GM23338 (cell line): ENCODE measurements around the gene UMODL1. TPM values are rescaled to one million over a fixed set of nuclear protein-coding genes. Genes with fewer than 3 reads are reported as not detected.

Experiments
- CREB1 ChIP-seq: fragments of 250-450 bp; sonication (Bioruptor Pico); IDR thresholded peaks from 2 replicates; pipeline ENCODE4 v1.5.0; 2020; ENCODE audit warnings: low read depth, mild to moderate bottlenecking, moderate library complexity
- CTCF ChIP-seq, 2 experiments: fragments of 200-600 bp in 1 of 2; sonication (generic) in 1 of 2; conservative IDR thresholded peaks; 2 replicates each; pipeline versions ENCODE4 v1.5.1 to v1.6.1; 2016 to 2017; ENCODE audit warnings: antibody characterized with exemption in 2 of 2, low read depth in 2 of 2, mild to moderate bottlenecking in 2 of 2, moderate library complexity in 1 of 2
- ETS1 ChIP-seq: IDR thresholded peaks from 2 replicates; pipeline ENCODE4 v1.6.1; 2016; ENCODE audit warnings: antibody characterized with exemption
- EZH2 ChIP-seq: fragments of 200-600 bp; sonication (generic); IDR thresholded peaks from one replicate; pipeline ENCODE4 v1.8.0; 2017; ENCODE audit warnings: antibody characterized with exemption, mild to moderate bottlenecking, low read depth; ENCODE audit not compliant: unreplicated experiment
- EZH2phosphoT487 ChIP-seq: fragments of 200-600 bp; sonication (generic); IDR thresholded peaks from one replicate; pipeline ENCODE4 v1.8.1; 2018; ENCODE audit warnings: antibody characterized with exemption; ENCODE audit not compliant: unreplicated experiment
- JUNB ChIP-seq: IDR thresholded peaks from one replicate; pipeline ENCODE4 v1.6.1; 2016; ENCODE audit warnings: antibody characterized with exemption; ENCODE audit not compliant: unreplicated experiment
- NANOG ChIP-seq: IDR thresholded peaks from 2 replicates; pipeline ENCODE4 v1.6.1; 2016; ENCODE audit warnings: antibody characterized with exemption, borderline replicate concordance
- POLR2AphosphoS5 ChIP-seq: IDR thresholded peaks from 2 replicates; pipeline ENCODE4 v1.6.1; 2016; ENCODE audit warnings: antibody characterized with exemption, low read depth
- STAT1 ChIP-seq: IDR thresholded peaks from one replicate; pipeline ENCODE4 v1.6.1; 2016; ENCODE audit warnings: antibody characterized with exemption; ENCODE audit not compliant: unreplicated experiment
- ZNF114 ChIP-seq: fragments of 250-450 bp; sonication (Bioruptor Pico); IDR thresholded peaks from 2 replicates; pipeline ENCODE4 v1.5.0; 2020; ENCODE audit warnings: mild to moderate bottlenecking, moderate library complexity
- ZNF462 ChIP-seq: fragments of 250-450 bp; sonication (Bioruptor Pico); IDR thresholded peaks from 2 replicates; pipeline ENCODE4 v1.5.0; 2020; ENCODE audit warnings: mild to moderate bottlenecking, moderate library complexity
- polyA plus RNA-seq: library from polyadenylated mRNA; unstranded; fragments of >200 nt; fragmentation: Nextera tagmentation; extraction: Ambion mirVana; gene quantifications from 2 replicates; pipeline ENCODE4 v1.2.1, GENCODE V29; 2016
- total RNA-seq: library from RNA; depleted of rRNA; stranded (reverse); fragments of >200 nt; shearing (Covaris generic); gene quantifications from 2 replicates; pipeline ENCODE4 v1.2.3, GENCODE V29; 2014

The UMODL1 gene
- total and polyA plus RNA-seq, 2 experiments from 2014 or later, result not detected

- TF ChIP-seq ZNF462 (CRISPR knock-in tag) (no peak), CREB1 (no peak), NANOG (no peak), ZNF114 (CRISPR knock-in tag) (no peak), STAT1 (no peak), EZH2 (no peak), POLR2AphosphoS5 (no peak), JUNB (no peak), ETS1 (no peak), EZH2phosphoT487 (no peak), CTCF (conservative IDR thresholded peaks at IDR 0.05; ENCODE audit: low read depth in 2 of 2) (no peak)
These were observed 7.9 kb upstream of the UMODL1 start (continued) for GRCh38 chr21:42063191-42063570.
